WTC11 (cell line): ENCODE measurements around the gene RGS7.

ENCODE experiments used
- ARID4B ChIP-seq: sonication (generic); formaldehyde crosslinking; IDR thresholded peaks from 2 replicates; pipeline ENCODE4 v1.8.0; 2023; ENCODE audit warnings: missing genetic modification reagents, mild to moderate bottlenecking, borderline replicate concordance
- CTCF ChIP-seq: fragments of 200-600 bp; IDR thresholded peaks from 2 replicates; pipeline ENCODE4 v1.8.0; 2022; ENCODE audit warnings: antibody characterized with exemption
- ERG ChIP-seq: fragments of 250-450 bp; sonication (Bioruptor Pico); IDR thresholded peaks from 2 replicates; pipeline ENCODE4 v1.8.0; 2021; ENCODE audit warnings: mild to moderate bottlenecking
- FOXK1 ChIP-seq: sonication (generic); formaldehyde crosslinking; IDR thresholded peaks from 2 replicates; pipeline ENCODE4 v1.8.0; 2022; ENCODE audit warnings: mild to moderate bottlenecking, moderate library complexity, missing genetic modification reagents
- GABPB1 ChIP-seq: sonication (generic); formaldehyde crosslinking; IDR thresholded peaks from 2 replicates; pipeline ENCODE4 v1.8.1; 2023; ENCODE audit warnings: mild to moderate bottlenecking, missing genetic modification reagents
- GRHL2 ChIP-seq: fragments of 250-450 bp; sonication (Bioruptor Pico); IDR thresholded peaks from 2 replicates; pipeline ENCODE4 v1.8.0; 2022; ENCODE audit warnings: mild to moderate bottlenecking, moderate library complexity; ENCODE audit not compliant: insufficient replicate concordance, severe bottlenecking
- JUN ChIP-seq: sonication (generic); formaldehyde crosslinking; IDR thresholded peaks from 2 replicates; pipeline ENCODE4 v1.8.0; 2023; ENCODE audit warnings: mild to moderate bottlenecking, missing genetic modification reagents
- KAT7 ChIP-seq: sonication (generic); formaldehyde crosslinking; IDR thresholded peaks from 2 replicates; pipeline ENCODE4 v1.8.1; 2023; ENCODE audit warnings: missing genetic modification reagents, mild to moderate bottlenecking, borderline replicate concordance
- NR2C2 ChIP-seq: sonication (generic); formaldehyde crosslinking; IDR thresholded peaks from 2 replicates; pipeline ENCODE4 v1.8.0; 2022; ENCODE audit warnings: mild to moderate bottlenecking, missing genetic modification reagents
- OVOL2 ChIP-seq: fragments of 250-450 bp; sonication (Bioruptor Pico); IDR thresholded peaks from 2 replicates; pipeline ENCODE4 v1.9.0; 2021; ENCODE audit warnings: mild to moderate bottlenecking, borderline replicate concordance
- PRDM15 ChIP-seq: sonication (generic); formaldehyde crosslinking; IDR thresholded peaks from 2 replicates; pipeline ENCODE4 v1.8.0; 2022; ENCODE audit warnings: missing genetic modification reagents
- USF2 ChIP-seq: sonication (generic); formaldehyde crosslinking; IDR thresholded peaks from 2 replicates; pipeline ENCODE4 v1.8.1; 2023; ENCODE audit warnings: mild to moderate bottlenecking, missing genetic modification reagents, moderate library complexity

- TF ChIP-seq CTCF (no peak), FOXK1 (CRISPR knock-in tag) (no peak), JUN (no peak), KAT7 (CRISPR knock-in tag) (no peak), USF2 (no peak), GABPB1 (CRISPR knock-in tag) (no peak), NR2C2 (CRISPR knock-in tag) (no peak), ARID4B (no peak), PRDM15 (CRISPR knock-in tag) (no peak), GRHL2 (CRISPR knock-in tag) (no peak), ERG (CRISPR knock-in tag) (no peak), OVOL2 (no peak)
Measured at GRCh38 chr1:241142493-241142892, 214.5 kb downstream of the RGS7 start.
